ENCODE results near the gene HDAC4. TPM values are rescaled to one million over a fixed set of nuclear protein-coding genes. Genes with fewer than 3 reads are reported as not detected.

HDAC4 gene
- total RNA-seq, 2 experiments from 2014 or later, result 22.6 to 24.5 TPM

DNA sequence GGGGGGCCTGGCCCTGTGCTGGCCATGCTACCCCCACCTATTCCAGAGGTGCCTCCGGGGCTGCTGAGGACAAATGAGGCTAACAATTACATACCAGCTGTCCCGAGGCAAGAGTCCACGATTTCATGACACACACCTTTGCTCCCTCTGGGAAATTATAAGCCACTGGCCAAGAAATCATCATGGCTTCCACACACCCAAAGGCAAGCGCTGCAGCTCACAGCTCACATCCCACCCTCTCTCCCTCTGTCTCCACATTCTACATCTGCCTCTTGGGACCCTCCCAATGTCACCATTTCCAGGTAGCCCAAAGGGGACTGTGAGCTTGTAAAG, 134.4 kb downstream of the HDAC4 start:
- Mint-ChIP-seq H3K9me3 (no peaks in the 10 kb centered on the region), H3K4me1 (ENCODE audit: low read depth) (peaks cover 67% of the 10 kb centered on the region), H3K27me3 (peaks cover 3% of the 10 kb centered on the region), H3K27ac (peak overlapping the region; percentile 94), H3K36me3 (ENCODE audit: low read depth) (peaks cover 3% of the 10 kb centered on the region), H3K4me3 (peak overlapping the region; percentile 79)
- TF ChIP-seq CTCF (IDR thresholded peaks at IDR 0.05), result no peak
- no peak for ATAC-seq
- ChIA-PET CTCF (interaction anchor here (0.9 to 3.7 kb wide), 7 partner anchors 9 to 130 kb away, joined by 3 to 31 read pairs (median 4); no protein-coding TSS in a partner anchor), POLR2A (interaction anchor here (0.8 to 1.5 kb wide), 6 partner anchors 34 to 136 kb away, joined by 3 to 5 read pairs (median 3); partner anchors contain the start of gene HDAC4)
- no peak for DNase-seq
- intact Hi-C loops (cut with micrococcal nuclease), result loop anchor here (5.0 kb wide), 1 partner anchor 36 kb away; no protein-coding TSS in a partner anchor

DNA sequence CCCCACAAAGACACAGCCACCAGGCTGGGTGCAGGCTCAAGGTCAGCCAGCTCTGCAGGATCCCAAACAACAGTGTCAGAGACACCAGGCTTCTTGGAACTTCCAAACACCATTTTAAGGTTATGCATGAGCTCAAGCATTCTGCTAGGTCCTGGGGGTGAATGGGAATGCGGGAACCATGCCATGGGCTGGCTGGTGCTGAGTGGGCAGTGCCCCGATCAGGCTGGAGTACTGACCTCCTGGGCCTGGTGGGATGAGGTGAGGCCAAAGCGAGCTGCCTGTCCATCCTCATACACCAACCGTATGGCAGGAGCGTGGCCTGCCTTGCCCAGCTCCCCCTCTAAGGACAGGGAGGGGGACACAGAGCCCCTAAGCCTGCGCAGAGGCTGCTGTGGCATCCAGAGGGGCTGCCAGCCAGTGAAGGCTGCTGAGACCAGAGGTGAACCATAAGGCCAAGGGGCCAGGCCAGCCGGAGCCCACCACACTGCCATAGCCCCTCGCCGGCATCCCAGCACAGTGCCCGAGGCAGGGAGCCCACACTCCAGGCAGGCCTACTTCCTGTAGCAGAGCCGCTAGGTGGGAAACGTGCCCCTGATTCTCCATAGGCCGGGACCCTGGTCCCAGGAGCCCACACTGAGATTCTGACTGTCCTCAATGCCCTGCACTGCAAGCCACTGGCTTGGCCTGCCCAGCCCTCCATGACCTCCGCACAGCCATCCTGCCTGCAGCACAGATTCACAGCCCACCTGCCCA, 135.0 kb downstream of the HDAC4 start:
- DNase-seq (no peak), ATAC-seq (no peak)
- CTCF ChIA-PET, result interaction anchor here (0.9 to 3.7 kb wide), 7 partner anchors 9 to 131 kb away, joined by 3 to 31 read pairs (median 4); no protein-coding TSS in a partner anchor
- peaks cover 2% of the 10 kb centered on the region for H3K36me3 Mint-ChIP-seq (ENCODE audit: low read depth)
- peaks cover 72% of the 10 kb centered on the region for H3K4me1 Mint-ChIP-seq (ENCODE audit: low read depth)
- TF ChIP-seq CTCF (IDR thresholded peaks at IDR 0.05), result no peak
- peak overlapping the region; percentile 94 for H3K27ac Mint-ChIP-seq
- POLR2A ChIA-PET, result interaction anchor here (0.8 to 0.9 kb wide), 3 partner anchors 34 to 137 kb away, joined by 3 to 4 read pairs (median 3); no protein-coding TSS in a partner anchor
- peak overlapping the region; percentile 79 for H3K4me3 Mint-ChIP-seq
- H3K9me3 Mint-ChIP-seq, result no peaks in the 10 kb centered on the region
- intact Hi-C loops (cut with micrococcal nuclease), result loop anchor here (5.0 kb wide), 1 partner anchor 36 kb away; no protein-coding TSS in a partner anchor
- peaks cover 2% of the 10 kb centered on the region for H3K27me3 Mint-ChIP-seq

- H3K9me3 Mint-ChIP-seq, result no peaks in the 10 kb centered on the region
- CTCF ChIA-PET, result interaction anchor here (0.9 to 3.7 kb wide), 6 partner anchors 10 to 132 kb away, joined by 3 to 31 read pairs (median 4); no protein-coding TSS in a partner anchor
- TF ChIP-seq CTCF (IDR thresholded peaks at IDR 0.05), result peak; percentile 34
- peak overlapping the region; percentile 92 for H3K27ac Mint-ChIP-seq
- intact Hi-C loops (cut with micrococcal nuclease), result loop anchor here (5.0 kb wide), 1 partner anchor 37 kb away; no protein-coding TSS in a partner anchor
- DNase-seq, result peak; percentile 79
- peaks cover 2% of the 10 kb centered on the region for H3K36me3 Mint-ChIP-seq (ENCODE audit: low read depth)
- peaks cover 80% of the 10 kb centered on the region for H3K4me1 Mint-ChIP-seq (ENCODE audit: low read depth)
- H3K4me3 Mint-ChIP-seq, result peak overlapping the region; percentile 66
- POLR2A ChIA-PET, result interaction anchor here (0.9 to 1.6 kb wide), 4 partner anchors 21 to 48 kb away, joined by 3 to 5 read pairs (median 4); no protein-coding TSS in a partner anchor
- peak; percentile 69 for ATAC-seq
- no peaks in the 10 kb centered on the region for H3K27me3 Mint-ChIP-seq
These were observed 135.8 kb downstream of the HDAC4 start for GRCh38 chr2:239264838-239265651.

DNA sequence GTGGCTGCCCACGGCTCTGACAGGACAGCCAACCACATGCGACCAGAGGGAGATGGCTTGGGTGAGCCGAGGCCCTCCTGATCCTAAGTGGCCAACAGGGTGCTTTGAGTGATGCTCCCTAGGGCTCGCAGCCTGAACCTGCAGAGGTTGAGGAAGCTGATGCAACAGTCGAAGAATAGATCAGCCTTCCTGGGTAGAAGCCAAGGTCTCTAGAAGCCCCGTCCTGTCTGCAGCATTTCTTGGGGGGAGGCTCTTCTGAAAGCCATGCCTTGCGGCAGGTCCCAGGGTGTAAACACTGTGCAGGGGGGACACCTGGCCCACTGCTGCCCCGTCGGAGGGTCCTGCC, 136.4 kb downstream of the HDAC4 start:
- Mint-ChIP-seq H3K27ac (peak overlapping the region; percentile 92), H3K36me3 (ENCODE audit: low read depth) (peaks cover 2% of the 10 kb centered on the region), H3K4me1 (ENCODE audit: low read depth) (peaks cover 83% of the 10 kb centered on the region), H3K9me3 (no peaks in the 10 kb centered on the region), H3K4me3 (peak overlapping the region; percentile 19), H3K27me3 (no peaks in the 10 kb centered on the region)
- intact Hi-C loops (cut with micrococcal nuclease), result no loop called here
- no peak for TF ChIP-seq CTCF (IDR thresholded peaks at IDR 0.05)
- peak; percentile 66 for DNase-seq
- POLR2A ChIA-PET, result interaction anchor here (0.9 to 1.6 kb wide), 4 partner anchors 12 to 47 kb away, joined by 3 to 5 read pairs (median 3); no protein-coding TSS in a partner anchor
- CTCF ChIA-PET, result interaction anchor here (0.9 to 3.7 kb wide), 5 partner anchors 12 to 105 kb away, joined by 3 to 31 read pairs (median 5); no protein-coding TSS in a partner anchor
- peak; percentile 21 for ATAC-seq

Data from activated CD8-positive, alpha-beta T cell treated with anti-CD3 and anti-CD28 coated beads for 36 hours (primary cell).